ENCODE results near the gene TNS1. TPM values are rescaled to one million over a fixed set of nuclear protein-coding genes. Genes with fewer than 3 reads are reported as not detected.
A peak's percentile ranks its signal among the peaks of the same experiment; 100 is the strongest.

Gene TNS1
- total and polyA plus RNA-seq, 7 donors = 73.4 to 742 (median 276) TPM

DNA sequence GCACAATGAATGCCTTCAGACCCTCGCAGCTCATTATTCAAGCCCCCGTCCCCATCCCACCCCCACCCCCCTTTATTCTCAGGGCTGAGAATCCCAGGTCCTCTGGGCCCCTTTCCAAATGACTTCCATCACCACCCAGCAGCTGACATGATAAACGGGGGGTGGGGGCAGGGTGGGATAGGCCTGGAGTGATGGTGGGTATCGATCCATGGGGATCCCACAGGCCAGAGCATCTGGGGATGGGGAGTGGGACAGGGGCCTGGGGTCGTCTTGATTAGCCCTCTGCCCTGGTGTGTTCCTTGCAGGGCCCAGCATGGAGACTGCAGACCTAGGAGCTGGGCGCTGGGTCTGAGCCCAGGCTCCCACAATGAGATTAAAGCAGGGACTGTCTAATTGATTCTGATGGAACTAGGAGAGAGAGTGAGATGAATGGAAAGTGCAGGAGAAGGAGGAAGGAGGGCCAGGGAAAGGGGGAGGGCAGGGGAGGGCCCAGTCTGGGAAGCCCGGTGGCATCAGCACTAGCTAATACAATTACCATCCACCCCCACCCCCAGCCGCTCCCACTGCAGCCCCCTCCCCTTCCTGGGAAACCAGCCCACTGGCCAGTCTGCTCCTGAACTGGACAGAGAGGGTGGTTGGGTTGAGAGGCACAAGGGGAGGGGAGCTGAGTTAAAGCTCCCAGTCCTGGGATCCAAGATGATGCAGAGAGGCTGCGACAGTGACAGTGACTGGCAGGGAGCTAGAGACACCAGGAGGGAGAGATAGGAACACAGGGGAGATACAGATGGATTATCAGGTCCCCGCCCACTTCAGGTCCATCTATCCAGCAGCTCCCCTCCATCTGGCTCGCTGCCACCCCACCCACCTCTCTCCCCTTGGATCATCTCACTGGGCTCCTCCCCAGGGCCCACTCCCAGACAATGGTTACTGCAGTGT lies 13.1 kb upstream of the TNS1 start:
- intact Hi-C loops (cut with DNase I) = no loop called here
- H3K27me3 ChIP-seq (ENCODE audit: insufficient read depth in 3 of 3, low read length in 2 of 3) = peaks cover 0 to 2% (median 0%) of the 10 kb centered on the region in 3 donors
- 55 to 68% (median 57%) methylated on average over 10 to 11 of the region's 11 CpGs for WGBS, 3 donors
- H3K36me3 ChIP-seq (ENCODE audit: insufficient read depth in 1 of 2, low read depth in 1 of 2) = no peaks in the 10 kb centered on the region
- H3K4me3 ChIP-seq = no peak overlapping the region
- ATAC-seq = no peak
- H3K9me3 ChIP-seq = no peaks in the 10 kb centered on the region
- no peak overlapping the region for H3K27ac ChIP-seq
- no peak for TF ChIP-seq CTCF (IDR thresholded peaks at IDR 0.05)
- H3K4me1 ChIP-seq = peaks cover 61% of the 10 kb centered on the region
- DNase-seq = no peak

GRCh38 chr2:218014706-218015585 lies 12.2 kb upstream of the TNS1 start:
- Histone ChIP-seq H3K4me1 (peaks cover 56% of the 10 kb centered on the region), H3K36me3 (ENCODE audit: insufficient read depth in 1 of 2, low read depth in 1 of 2) (no peaks in the 10 kb centered on the region), H3K9me3 (no peaks in the 10 kb centered on the region), H3K4me3 (no peak overlapping the region), H3K27me3 (ENCODE audit: insufficient read depth in 3 of 3, low read length in 2 of 3) (peaks cover 0 to 3% (median 0%) of the 10 kb centered on the region in 3 donors), H3K27ac (no peak overlapping the region)
- TF ChIP-seq CTCF (IDR thresholded peaks at IDR 0.05) = no peak
- intact Hi-C loops (cut with DNase I) = no loop called here
- no peak for DNase-seq
- 50 to 78% (median 52%) methylated on average over 3 of the region's 4 CpGs for WGBS, 3 donors
- peak in 1 of 4 donors; percentile 23 for ATAC-seq

GRCh38 chr2:218013289-218013688 lies 10.5 kb upstream of the TNS1 start:
- Histone ChIP-seq H3K27me3 (ENCODE audit: insufficient read depth in 3 of 3, low read length in 2 of 3) (peaks cover 0 to 3% (median 0%) of the 10 kb centered on the region in 3 donors), H3K4me3 (no peak overlapping the region), H3K36me3 (ENCODE audit: insufficient read depth in 1 of 2, low read depth in 1 of 2) (no peaks in the 10 kb centered on the region), H3K4me1 (peaks cover 45% of the 10 kb centered on the region), H3K9me3 (no peaks in the 10 kb centered on the region), H3K27ac (no peak overlapping the region)
- 97 to 100% (median 100%) methylated on average over 1 to 2 of the region's 2 CpGs for WGBS, 3 donors
- no peak for ATAC-seq
- peak in 1 of 2 donors; percentile 4 for DNase-seq
- intact Hi-C loops (cut with DNase I) = no loop called here
- TF ChIP-seq CTCF (IDR thresholded peaks at IDR 0.05) = no peak

DNA sequence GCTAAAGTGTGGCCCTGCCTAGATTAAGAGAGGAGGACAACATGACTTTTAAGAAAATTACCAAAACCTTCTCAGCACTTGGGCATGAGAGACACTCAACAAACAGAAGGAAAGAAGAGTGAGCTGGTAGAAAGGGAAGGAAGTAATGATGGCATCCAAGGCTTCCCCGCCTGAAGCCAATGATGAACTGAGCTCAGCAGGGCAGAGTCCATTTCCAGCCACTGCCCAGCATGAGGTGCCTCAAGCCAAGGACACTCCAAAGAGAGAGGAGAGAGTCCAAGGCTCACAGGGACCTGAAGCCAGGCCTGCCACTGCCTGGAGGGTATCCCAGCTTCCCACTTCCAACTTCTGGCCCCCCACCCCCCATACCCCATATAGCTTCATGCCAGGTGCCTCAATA lies 9.5 kb upstream of the TNS1 start:
- WGBS, 3 donors = 40 to 84% (median 69%) methylated on average over 1 of the region's 1 CpG
- TF ChIP-seq CTCF (IDR thresholded peaks at IDR 0.05) = no peak
- Histone ChIP-seq H3K4me1 (peaks cover 37% of the 10 kb centered on the region), H3K36me3 (ENCODE audit: insufficient read depth in 1 of 2, low read depth in 1 of 2) (no peaks in the 10 kb centered on the region), H3K9me3 (no peaks in the 10 kb centered on the region), H3K4me3 (no peak overlapping the region), H3K27me3 (ENCODE audit: insufficient read depth in 3 of 3, low read length in 2 of 3) (peaks cover 0 to 3% (median 0%) of the 10 kb centered on the region in 3 donors), H3K27ac (no peak overlapping the region)
- DNase-seq = no peak
- no peak for ATAC-seq
- intact Hi-C loops (cut with DNase I) = no loop called here
